ENCODE measurements around the gene PDYN.
"Not testable (repeated sequence)": the region's sequence is repeated elsewhere in the genome, so short reads cannot be mapped to it uniquely, and the experiment has no call there.

The PDYN gene

GRCh38 chr20:2037296-2037914 lies 43.5 kb upstream of the PDYN start:
- Histone ChIP-seq H3K4me2 (ENCODE audit: insufficient read depth, low read length) (no peak overlapping the region), H3K9ac (ENCODE audit: low read depth, low read length) (no peak overlapping the region), H4K20me1 (ENCODE audit: insufficient read depth, low read length) (0 out of 2 replicates have a peak, but pooled peaks cover 4% of the 10 kb centered on the region), H3K79me2 (ENCODE audit: insufficient read depth, low read length) (no peaks in the 10 kb centered on the region), H3K27me3 (ENCODE audit: insufficient read depth, low read length, poor library complexity) (peaks cover 52% of the 10 kb centered on the region), H3K4me1 (ENCODE audit: insufficient read depth, low read length) (no peaks in the 10 kb centered on the region), H3K36me3 (ENCODE audit: insufficient read depth, low read length) (no peaks in the 10 kb centered on the region), H3K27ac (ENCODE audit: low read length) (no peak overlapping the region), H3K9me3 (ENCODE audit: insufficient read depth, low read length, severe bottlenecking) (no peaks in the 10 kb centered on the region), H2AFZ (ENCODE audit: low read depth, low read length) (no peak overlapping the region), H3K4me3 (ENCODE audit: low read depth in 1 of 2, low read length in 2 of 2) (no peak overlapping the region)
- ATAC-seq (ENCODE audit: insufficient read depth, low read depth), result no peak
- TF ChIP-seq CTCF (IDR thresholded peaks at IDR 0.05; ENCODE audit: borderline replicate concordance, extremely low read depth, low read length, poor library complexity, severe bottlenecking) (no peak), EZH2 (IDR thresholded peaks at IDR 0.05; ENCODE audit: borderline replicate concordance, low read depth, low read length, severe bottlenecking) (no peak)
- no peak for DNase-seq

GRCh38 chr20:2036357-2036756 lies 42.5 kb upstream of the PDYN start:
- H3K4me2 ChIP-seq (ENCODE audit: insufficient read depth, low read length); H3K4me3 ChIP-seq (ENCODE audit: low read depth in 1 of 2, low read length in 2 of 2): not testable (repeated sequence)
- peaks cover 43% of the 10 kb centered on the region for H3K27me3 ChIP-seq (ENCODE audit: insufficient read depth, low read length, poor library complexity)

GRCh38 chr20:2032168-2032567 lies 38.3 kb upstream of the PDYN start:
- Histone ChIP-seq H3K4me1 (ENCODE audit: insufficient read depth, low read length) (no peaks in the 10 kb centered on the region), H3K9ac (ENCODE audit: low read depth, low read length) (no peak overlapping the region), H3K36me3 (ENCODE audit: insufficient read depth, low read length) (no peaks in the 10 kb centered on the region), H3K79me2 (ENCODE audit: insufficient read depth, low read length) (no peaks in the 10 kb centered on the region), H3K27me3 (ENCODE audit: insufficient read depth, low read length, poor library complexity) (peaks cover 12% of the 10 kb centered on the region), H2AFZ (ENCODE audit: low read depth, low read length) (no peak overlapping the region), H3K4me2 (ENCODE audit: insufficient read depth, low read length) (no peak overlapping the region), H3K27ac (ENCODE audit: low read length) (no peak overlapping the region), H3K4me3 (ENCODE audit: low read depth in 1 of 2, low read length in 2 of 2) (no peak overlapping the region), H3K9me3 (ENCODE audit: insufficient read depth, low read length, severe bottlenecking) (peaks cover 1% of the 10 kb centered on the region), H4K20me1 (ENCODE audit: insufficient read depth, low read length) (no peaks in the 10 kb centered on the region)
- no peak for ATAC-seq (ENCODE audit: insufficient read depth, low read depth)
- TF ChIP-seq CTCF (IDR thresholded peaks at IDR 0.05; ENCODE audit: borderline replicate concordance, extremely low read depth, low read length, poor library complexity, severe bottlenecking) (no peak), EZH2 (IDR thresholded peaks at IDR 0.05; ENCODE audit: borderline replicate concordance, low read depth, low read length, severe bottlenecking) (no peak)
- DNase-seq, result no peak

More at GRCh38 chr20:2036357-2036756, 42.5 kb upstream of the PDYN start:
- not testable (repeated sequence) for H2AFZ ChIP-seq (ENCODE audit: low read depth, low read length); DNase-seq; H3K36me3 ChIP-seq (ENCODE audit: insufficient read depth, low read length); H3K79me2 ChIP-seq (ENCODE audit: insufficient read depth, low read length); H3K27ac ChIP-seq (ENCODE audit: low read length); H3K9me3 ChIP-seq (ENCODE audit: insufficient read depth, low read length, severe bottlenecking); H4K20me1 ChIP-seq (ENCODE audit: insufficient read depth, low read length); H3K9ac ChIP-seq (ENCODE audit: low read depth, low read length); H3K4me1 ChIP-seq (ENCODE audit: insufficient read depth, low read length); ATAC-seq (ENCODE audit: insufficient read depth, low read depth)

- Histone ChIP-seq H3K4me3 (ENCODE audit: low read depth in 1 of 2, low read length in 2 of 2) (no peak overlapping the region), H3K27ac (ENCODE audit: low read length) (no peak overlapping the region), H2AFZ (ENCODE audit: low read depth, low read length) (no peak overlapping the region), H4K20me1 (ENCODE audit: insufficient read depth, low read length) (no peaks in the 10 kb centered on the region), H3K27me3 (ENCODE audit: insufficient read depth, low read length, poor library complexity) (no peaks in the 10 kb centered on the region), H3K9ac (ENCODE audit: low read depth, low read length) (no peak overlapping the region), H3K36me3 (ENCODE audit: insufficient read depth, low read length) (no peaks in the 10 kb centered on the region), H3K4me1 (ENCODE audit: insufficient read depth, low read length) (no peaks in the 10 kb centered on the region), H3K9me3 (ENCODE audit: insufficient read depth, low read length, severe bottlenecking) (peaks cover 14% of the 10 kb centered on the region), H3K79me2 (ENCODE audit: insufficient read depth, low read length) (no peaks in the 10 kb centered on the region), H3K4me2 (ENCODE audit: insufficient read depth, low read length) (no peak overlapping the region)
- DNase-seq (no peak), ATAC-seq (ENCODE audit: insufficient read depth, low read depth) (no peak)
- TF ChIP-seq CTCF (IDR thresholded peaks at IDR 0.05; ENCODE audit: borderline replicate concordance, extremely low read depth, low read length, poor library complexity, severe bottlenecking) (no peak), EZH2 (IDR thresholded peaks at IDR 0.05; ENCODE audit: borderline replicate concordance, low read depth, low read length, severe bottlenecking) (no peak)
These were observed 32.7 kb upstream of the PDYN start for GRCh38 chr20:2026514-2026913.
